Small intestine (tissue), 7 donors: ENCODE results near the gene HLTF. TPM values are rescaled to one million over a fixed set of nuclear protein-coding genes. Genes with fewer than 3 reads are reported as not detected.

Experiments
- DNase-seq, 2 donors: peaks; one replicate each; pipeline versions ENCODE4 v3.0.0 to v3.0.0-alpha.2; 2013
- FAIRE-seq: peaks from 2 replicates; lab custom pipeline; 2012; peaks lifted over from hg19 to GRCh38; lab: Jason Lieb, UNC
- H3K27ac ChIP-seq, 3 donors: one replicate each; pipeline ENCODE4 v1.5.1; 2013; ENCODE audit warnings: low read length in 2 of 3, mild to moderate bottlenecking in 2 of 3, control low read depth in 1 of 3, inconsistent platforms in 1 of 3, low read depth in 1 of 3, moderate library complexity in 1 of 3
- H3K27me3 ChIP-seq, 3 donors: one replicate each; pipeline ENCODE4 v1.6.1; 2013; ENCODE audit warnings: low read length in 3 of 3, inconsistent platforms in 1 of 3; ENCODE audit not compliant: control insufficient read depth in 3 of 3, insufficient read depth in 3 of 3
- H3K36me3 ChIP-seq, 3 donors: one replicate each; pipeline ENCODE4 v1.6.1; 2013; ENCODE audit warnings: low read length in 3 of 3, inconsistent platforms in 1 of 3, low read depth in 1 of 3, mild to moderate bottlenecking in 1 of 3, moderate library complexity in 1 of 3; ENCODE audit not compliant: control insufficient read depth in 3 of 3, insufficient read depth in 2 of 3
- H3K4me1 ChIP-seq, 3 donors: one replicate each; pipeline ENCODE4 v1.6.1; 2013; ENCODE audit warnings: low read length in 2 of 3, inconsistent platforms in 1 of 3, low read depth in 1 of 3, mild to moderate bottlenecking in 1 of 3, moderate library complexity in 1 of 3; ENCODE audit not compliant: control insufficient read depth in 3 of 3, insufficient read depth in 2 of 3
- H3K4me3 ChIP-seq, 3 donors: one replicate each; pipeline ENCODE4 v1.5.1; 2013; ENCODE audit warnings: low read length in 3 of 3, control low read depth in 1 of 3, inconsistent platforms in 1 of 3, low read depth in 1 of 3, mild to moderate bottlenecking in 1 of 3, moderate library complexity in 1 of 3
- H3K9me3 ChIP-seq, 2 donors: one replicate each; pipeline ENCODE4 v1.6.1; 2013; ENCODE audit warnings: low read depth in 1 of 2, low read length in 1 of 2; ENCODE audit not compliant: control insufficient read depth in 2 of 2, insufficient read depth in 1 of 2
- WGBS, 3 donors: extraction: QIAGEN DNeasy Blood & Tissue Kit; methylation state at CpG; one replicate each; pipeline ENCODE4 v1.1.7; 2013; 5-methylcytosine and 5-hydroxymethylcytosine counted together
- polyA plus RNA-seq, 4 donors: library from polyadenylated mRNA; stranded (reverse) in 3 of 4; unstranded in 1 of 4; fragments of 200-250 nt in 3 of 4; fragments of 120-200 nt in 1 of 4; gene quantifications; one replicate each; pipeline versions ENCODE4 v1.2.1 to v1.2.3, GENCODE V29; 2013
- donor health status: healthy with polysubstance abuse.
- donor health status: control.
- donor health status: control.
- donor health status: Bipolar disorder and iron deficiency.
- donor health status: healthy.

The HLTF gene
- polyA plus RNA-seq, 4 donors, result 1.1 to 19.1 (median 4.3) TPM

DNA sequence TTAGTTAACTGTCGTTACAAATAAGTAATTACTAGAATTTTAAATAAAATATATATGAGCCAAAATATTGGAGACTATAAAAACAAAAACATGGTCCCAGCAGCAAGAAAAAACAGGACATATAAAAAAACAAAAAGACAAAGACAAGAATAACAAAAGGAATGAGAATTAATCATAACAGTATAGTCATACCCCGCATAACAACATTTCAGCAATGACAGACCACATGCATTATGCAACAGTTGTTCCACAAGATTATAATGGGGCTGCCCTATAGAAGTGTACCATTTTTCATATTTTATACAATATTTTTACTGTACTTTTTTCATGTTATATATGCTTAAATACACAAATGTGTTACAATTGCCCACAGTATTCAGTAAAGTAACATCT is 5.6 kb downstream of the HLTF start:
- no peaks in the 10 kb centered on the region for H3K9me3 ChIP-seq
- WGBS, 3 donors, result 67 to 96% (median 92%) methylated on average over 2 of the region's 2 CpGs
- H3K27me3 ChIP-seq, result no peaks in the 10 kb centered on the region
- peaks cover 0 to 21% (median 2%) of the 10 kb centered on the region in 3 donors for H3K36me3 ChIP-seq
- peaks cover 0 to 4% (median 3%) of the 10 kb centered on the region in 3 donors for H3K4me1 ChIP-seq
- DNase-seq, result no peak
- H3K27ac ChIP-seq, result no peak overlapping the region
- no peak for FAIRE-seq
- no peak overlapping the region for H3K4me3 ChIP-seq

DNA sequence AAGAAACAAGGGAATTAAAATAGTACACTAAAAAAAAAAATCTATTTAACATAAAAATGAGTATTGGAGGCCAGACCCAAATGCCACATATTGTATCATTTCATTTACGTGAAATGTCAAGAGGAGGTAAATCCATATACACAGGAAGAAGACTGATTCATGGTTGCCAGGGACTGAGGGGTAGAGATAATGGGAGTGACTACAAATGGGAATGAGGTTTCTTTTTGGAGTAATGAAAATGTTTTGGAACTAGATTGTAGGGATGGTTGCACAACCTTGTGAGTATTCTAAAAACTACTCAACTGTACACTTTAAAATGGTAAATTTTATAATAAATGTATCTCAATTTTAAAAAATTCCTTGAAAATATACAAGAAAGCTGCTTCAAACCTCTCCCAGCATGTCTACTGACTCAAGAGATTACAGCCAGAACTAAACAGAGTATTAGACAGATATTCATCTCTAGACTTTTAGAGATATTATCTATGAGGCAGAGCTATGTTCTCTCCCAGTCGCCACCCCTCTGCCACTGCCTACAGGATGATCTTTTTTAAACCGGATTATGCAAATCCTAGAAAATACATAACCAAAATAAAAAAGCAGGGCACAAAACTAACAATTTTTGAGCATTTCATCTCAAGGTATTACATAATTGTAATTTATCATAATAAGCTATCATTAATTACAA is 6.2 kb downstream of the HLTF start:
- 90 to 95% (median 94%) methylated on average over 3 of the region's 3 CpGs for WGBS, 3 donors
- FAIRE-seq, result no peak
- Histone ChIP-seq H3K36me3 (peaks cover 0 to 23% (median 2%) of the 10 kb centered on the region in 3 donors), H3K4me1 (peaks cover 0 to 4% (median 0%) of the 10 kb centered on the region in 3 donors), H3K27me3 (no peaks in the 10 kb centered on the region), H3K4me3 (no peak overlapping the region), H3K27ac (no peak overlapping the region), H3K9me3 (no peaks in the 10 kb centered on the region)
- DNase-seq, result no peak

DNA sequence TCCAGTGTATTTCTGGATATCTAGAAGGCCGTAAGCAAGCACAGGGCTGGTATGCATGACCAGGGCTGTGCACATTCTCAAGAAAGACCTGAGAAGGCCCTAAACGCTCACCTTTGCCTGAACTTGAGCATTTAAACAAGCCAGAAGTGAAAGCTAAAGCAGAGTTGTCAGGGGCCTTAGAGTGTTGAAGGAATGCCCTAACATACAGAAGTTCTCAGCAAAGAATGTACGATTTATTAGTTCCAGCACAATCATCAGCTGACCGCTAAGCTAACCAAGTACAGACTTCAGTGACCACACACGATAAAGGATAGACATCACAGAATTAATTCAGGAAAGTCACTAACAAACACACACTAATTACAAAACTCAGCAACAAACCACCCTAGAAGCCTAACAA is 8.7 kb downstream of the HLTF start:
- no peaks in the 10 kb centered on the region for H3K9me3 ChIP-seq
- DNase-seq (peak in 1 of 2 donors; percentile 4), FAIRE-seq (no peak)
- WGBS, 3 donors, result 75 to 81% (median 79%) methylated on average over 5 of the region's 5 CpGs
- H3K36me3 ChIP-seq, result peaks cover 0 to 20% (median 2%) of the 10 kb centered on the region in 3 donors
- no peak overlapping the region for H3K4me3 ChIP-seq
- no peaks in the 10 kb centered on the region for H3K4me1 ChIP-seq
- H3K27ac ChIP-seq, result no peak overlapping the region
- H3K27me3 ChIP-seq, result no peaks in the 10 kb centered on the region

DNA sequence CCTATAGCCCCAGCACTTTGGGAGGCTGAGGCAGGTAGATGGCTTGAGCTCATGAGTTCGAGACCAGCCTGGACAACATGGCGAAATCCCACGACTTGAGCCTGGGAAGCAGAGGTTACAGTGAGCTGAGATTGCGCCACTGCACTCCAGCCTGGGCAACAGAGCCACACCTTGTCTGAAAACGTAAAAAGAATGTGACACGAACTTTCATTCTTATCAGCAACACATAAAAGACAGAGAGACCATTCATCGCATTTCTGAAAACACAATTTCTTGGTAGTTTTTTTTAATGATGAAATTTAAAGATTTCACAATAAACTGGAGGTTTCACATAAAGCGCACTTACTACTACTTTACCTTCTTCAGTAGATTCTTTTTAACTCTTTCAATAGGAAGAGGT is 18.4 kb downstream of the HLTF start:
- Histone ChIP-seq H3K4me3 (no peak overlapping the region), H3K27me3 (no peaks in the 10 kb centered on the region), H3K4me1 (no peaks in the 10 kb centered on the region), H3K27ac (no peak overlapping the region), H3K9me3 (no peaks in the 10 kb centered on the region), H3K36me3 (peaks cover 2 to 21% (median 2%) of the 10 kb centered on the region in 3 donors)
- 92 to 94% (median 93%) methylated on average over 8 of the region's 8 CpGs for WGBS, 3 donors
- DNase-seq (no peak), FAIRE-seq (no peak)

DNA sequence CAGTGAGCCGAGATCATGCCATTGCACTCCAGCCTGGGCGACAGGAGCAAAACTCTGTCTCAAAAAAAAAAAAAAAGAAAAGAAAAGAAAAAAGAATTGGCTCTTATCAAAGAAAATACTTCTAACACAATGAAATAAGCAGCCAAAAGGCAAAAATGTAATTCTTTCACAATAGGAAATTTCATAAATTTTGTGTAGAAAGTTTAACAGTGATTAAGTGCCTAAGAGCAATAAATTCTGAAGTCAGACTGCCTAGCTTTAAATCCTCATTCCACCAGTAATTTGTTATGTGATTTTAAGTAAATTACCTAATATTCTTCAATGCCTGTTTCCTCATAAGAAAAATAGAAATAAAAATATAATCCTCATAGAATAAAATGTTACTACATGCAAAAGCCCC is 24.6 kb downstream of the HLTF start:
- no peaks in the 10 kb centered on the region for H3K4me1 ChIP-seq
- FAIRE-seq (no peak), DNase-seq (no peak)
- no peak overlapping the region for H3K27ac ChIP-seq
- H3K36me3 ChIP-seq, result peaks cover 0 to 17% (median 2%) of the 10 kb centered on the region in 3 donors
- H3K4me3 ChIP-seq, result no peak overlapping the region
- no peaks in the 10 kb centered on the region for H3K27me3 ChIP-seq
- no peaks in the 10 kb centered on the region for H3K9me3 ChIP-seq
- 96 to 100% (median 98%) methylated on average over 2 of the region's 2 CpGs for WGBS, 3 donors

DNA sequence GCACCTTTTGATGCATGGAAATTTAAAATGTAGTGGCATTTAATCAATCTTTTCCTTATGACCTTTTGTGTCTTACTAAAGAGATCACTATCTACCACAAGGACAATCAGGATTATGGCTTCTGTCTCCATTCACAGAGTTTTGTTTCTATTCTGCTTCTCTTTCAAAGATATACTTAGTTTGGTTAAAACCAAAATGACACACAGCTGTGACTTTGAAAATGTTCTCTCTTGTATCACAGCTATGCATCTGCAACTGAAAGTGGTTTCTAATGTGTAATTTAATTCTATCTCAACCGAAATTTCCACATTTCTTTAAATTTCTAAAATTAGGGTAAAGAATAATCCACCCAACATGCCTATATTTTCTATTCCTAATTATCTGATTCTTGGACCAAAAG is 27.7 kb downstream of the HLTF start:
- H3K9me3 ChIP-seq, result no peaks in the 10 kb centered on the region
- FAIRE-seq (no peak), DNase-seq (no peak)
- H3K4me3 ChIP-seq, result no peak overlapping the region
- H3K27ac ChIP-seq, result no peak overlapping the region
- H3K4me1 ChIP-seq, result no peaks in the 10 kb centered on the region
- 86 to 90% (median 90%) methylated on average over 1 of the region's 1 CpG for WGBS, 3 donors
- peaks cover 0 to 14% (median 2%) of the 10 kb centered on the region in 3 donors for H3K36me3 ChIP-seq
- no peaks in the 10 kb centered on the region for H3K27me3 ChIP-seq

DNA sequence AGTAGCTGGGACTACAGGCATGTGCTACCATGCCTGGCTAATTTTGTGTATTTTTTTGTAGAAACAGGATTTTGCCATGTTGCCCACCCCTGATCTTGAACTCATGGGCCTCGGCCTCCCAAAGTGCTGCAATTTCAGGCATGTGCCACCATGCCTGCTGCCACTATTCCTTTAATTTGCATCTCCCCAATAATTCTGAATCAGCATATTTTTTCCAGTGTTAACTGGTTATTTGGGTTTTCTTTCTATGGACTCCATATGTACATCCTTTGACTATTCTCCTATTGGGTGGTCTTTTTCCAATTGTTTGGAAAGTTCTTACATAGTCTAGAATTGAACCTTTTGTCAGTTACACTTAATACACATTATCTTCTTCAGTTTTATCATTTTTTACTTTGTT is 28.1 kb downstream of the HLTF start:
- H3K9me3 ChIP-seq, result no peaks in the 10 kb centered on the region
- no peaks in the 10 kb centered on the region for H3K4me1 ChIP-seq
- peaks cover 0 to 16% (median 2%) of the 10 kb centered on the region in 3 donors for H3K36me3 ChIP-seq
- WGBS, 3 donors, result 95 to 98% (median 95%) methylated on average over 1 of the region's 1 CpG
- no peak overlapping the region for H3K27ac ChIP-seq
- H3K4me3 ChIP-seq, result no peak overlapping the region
- DNase-seq (no peak), FAIRE-seq (no peak)
- H3K27me3 ChIP-seq, result no peaks in the 10 kb centered on the region

DNA sequence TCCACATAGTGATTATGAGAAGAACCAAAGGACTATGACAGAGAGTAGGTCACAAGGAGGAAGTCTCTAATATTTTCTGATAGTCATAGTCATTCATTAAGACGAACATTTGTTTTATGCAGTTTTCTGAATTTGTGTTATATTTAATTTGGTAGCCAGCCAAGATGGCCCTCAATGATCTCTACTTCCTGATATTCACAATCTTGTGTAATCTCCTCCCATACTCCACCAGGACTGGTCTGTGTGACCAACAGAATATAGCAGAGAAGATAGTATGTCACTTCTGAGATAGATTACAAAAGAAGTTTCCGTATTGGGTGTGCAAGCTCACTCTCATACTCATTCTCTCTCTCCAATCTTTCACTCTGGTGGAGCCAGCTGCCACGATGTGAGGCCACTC is 30.8 kb downstream of the HLTF start:
- 85 to 91% (median 89%) methylated on average over 3 of the region's 3 CpGs for WGBS, 3 donors
- H3K36me3 ChIP-seq, result peaks cover 0 to 18% (median 2%) of the 10 kb centered on the region in 3 donors
- DNase-seq, result no peak
- peak; percentile 26 for FAIRE-seq
- no peak overlapping the region for H3K27ac ChIP-seq
- no peaks in the 10 kb centered on the region for H3K4me1 ChIP-seq
- H3K27me3 ChIP-seq, result no peaks in the 10 kb centered on the region
- H3K4me3 ChIP-seq, result no peak overlapping the region
- no peaks in the 10 kb centered on the region for H3K9me3 ChIP-seq
